MM.1S (cell line): ENCODE results near the gene MAP2K2.

Experiments
- DNase-seq: peaks from one replicate; pipeline ENCODE4 v3.0.0-alpha.2; 2015
- H2AFZ ChIP-seq: fragments of 300-600 bp; sonication (generic); 2 replicates; pipeline ENCODE4 v1.6.0; 2016; ENCODE audit warnings: antibody characterized with exemption, low read length
- H3F3A ChIP-seq: fragments of 300-600 bp; sonication (generic); 2 replicates; pipeline ENCODE4 v1.6.1; 2016; ENCODE audit warnings: mild to moderate bottlenecking, antibody characterized with exemption, low read length, moderate library complexity, mixed read lengths; ENCODE audit not compliant: insufficient read depth
- H3K27ac ChIP-seq: fragments of 300-600 bp; sonication (generic); 2 replicates; pipeline ENCODE4 v1.5.1; 2016; ENCODE audit warnings: mild to moderate bottlenecking, low read length
- H3K27me3 ChIP-seq: fragments of 300-600 bp; sonication (generic); replicated peaks from 2 replicates; pipeline ENCODE4 v1.6.0; 2016; ENCODE audit warnings: low read length; ENCODE audit not compliant: insufficient read depth
- H3K36me3 ChIP-seq: fragments of 300-600 bp; sonication (generic); replicated peaks from 2 replicates; pipeline ENCODE4 v1.6.1; 2016; ENCODE audit warnings: mild to moderate bottlenecking, low read length, mixed read lengths; ENCODE audit not compliant: insufficient read depth
- H3K4me1 ChIP-seq: fragments of 300-600 bp; sonication (generic); 2 replicates; pipeline ENCODE4 v1.6.1; 2016; ENCODE audit warnings: low read length, mixed read lengths
- H3K4me2 ChIP-seq: fragments of 300-600 bp; sonication (generic); 2 replicates; pipeline ENCODE4 v1.6.0; 2016; ENCODE audit warnings: low read depth, low read length
- H3K4me3 ChIP-seq: fragments of 300-600 bp; sonication (generic); 2 replicates; pipeline ENCODE4 v1.5.1; 2016; ENCODE audit warnings: low read length, mixed read lengths
- H3K79me2 ChIP-seq: fragments of 300-600 bp; sonication (generic); 2 replicates; pipeline ENCODE4 v1.6.1; 2016; ENCODE audit warnings: mixed run types, low read length, mixed read lengths
- H3K9ac ChIP-seq: fragments of 300-600 bp; sonication (generic); 2 replicates; pipeline ENCODE4 v1.6.1; 2016; ENCODE audit warnings: low read length, mixed read lengths
- H3K9me2 ChIP-seq: fragments of 300-600 bp; sonication (generic); replicated peaks from 2 replicates; pipeline ENCODE4 v1.6.1; 2016; ENCODE audit warnings: mild to moderate bottlenecking, low read length, mixed read lengths; ENCODE audit not compliant: insufficient read depth
- H3K9me3 ChIP-seq: fragments of 300-600 bp; sonication (generic); replicated peaks from 2 replicates; pipeline ENCODE4 v1.6.1; 2016; ENCODE audit warnings: mild to moderate bottlenecking, low read length, mixed read lengths; ENCODE audit not compliant: insufficient read depth
- H4K20me1 ChIP-seq: fragments of 300-600 bp; sonication (generic); 2 replicates; pipeline ENCODE4 v1.6.1; 2016; ENCODE audit warnings: mild to moderate bottlenecking, low read length, moderate library complexity, mixed read lengths; ENCODE audit not compliant: insufficient read depth
- EZH2 ChIP-seq: fragments of 300-600 bp; sonication (generic); optimal IDR thresholded peaks from 2 replicates; pipeline ENCODE3; 2017; ENCODE audit warnings: low read depth, mild to moderate bottlenecking, antibody characterized with exemption, low read length, mixed read lengths
- EZH2phosphoT487 ChIP-seq: fragments of 300-600 bp; sonication (generic); IDR thresholded peaks from 2 replicates; pipeline ENCODE4 v1.6.1; 2018; ENCODE audit warnings: antibody characterized with exemption, low read length
- TF ChIP-seq, protein P1 (sequence below): fragments of 300-600 bp; sonication (generic); IDR thresholded peaks from 2 replicates; pipeline ENCODE4 v1.5.1; 2016; ENCODE audit warnings: antibody characterized with exemption, low read length, mixed read lengths

MAP2K2 gene

DNA sequence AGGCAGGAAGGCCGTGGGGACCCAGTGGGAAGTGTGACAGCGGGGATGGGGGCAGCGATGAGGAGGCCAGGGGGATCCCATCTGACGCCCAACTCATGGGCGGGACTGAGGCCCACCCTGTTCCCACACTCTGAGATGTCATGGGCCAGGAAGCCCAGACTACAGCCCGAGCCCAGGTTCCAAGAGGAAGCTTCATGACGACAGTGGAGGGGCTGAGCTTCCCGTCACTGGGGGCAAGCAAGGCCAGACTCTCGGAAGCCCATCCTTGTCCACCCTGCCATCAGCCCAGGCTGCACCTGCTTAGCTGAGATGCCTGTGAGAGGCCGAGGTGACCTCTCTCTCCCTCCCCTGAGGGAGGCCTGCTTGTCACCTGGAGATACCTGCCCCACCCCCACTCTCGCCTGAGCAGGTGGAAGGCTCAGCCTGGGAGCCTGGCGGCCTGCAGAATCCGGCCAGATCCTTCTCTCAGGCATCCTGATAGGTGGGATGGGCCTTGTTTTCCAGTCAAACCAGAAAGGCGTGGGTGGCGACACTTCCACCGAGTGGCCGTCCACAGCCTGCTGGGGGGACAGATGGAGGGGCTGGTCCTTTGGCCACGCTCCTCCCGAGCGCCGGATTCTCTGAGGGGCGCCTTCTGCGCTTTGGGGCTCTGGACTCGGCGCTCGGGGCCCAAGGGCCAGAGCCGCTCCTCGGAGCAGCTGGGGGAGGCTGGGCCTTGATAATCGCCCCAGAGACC lies 62.1 kb downstream of the MAP2K2 start:
- Histone ChIP-seq H3K27me3 (no peaks in the 10 kb centered on the region), H3F3A (no peaks in the 10 kb centered on the region), H3K27ac (no peak overlapping the region), H3K9me3 (no peaks in the 10 kb centered on the region), H3K4me2 (no peak overlapping the region), H3K9me2 (no peaks in the 10 kb centered on the region), H4K20me1 (peaks cover 51% of the 10 kb centered on the region), H3K36me3 (no peaks in the 10 kb centered on the region), H3K4me1 (no peaks in the 10 kb centered on the region), H3K9ac (no peak overlapping the region), H3K79me2 (peaks cover 83% of the 10 kb centered on the region), H2AFZ (no peak overlapping the region), H3K4me3 (no peak overlapping the region)
- TF ChIP-seq EZH2, result no peak
- TF ChIP-seq, protein P1, sequence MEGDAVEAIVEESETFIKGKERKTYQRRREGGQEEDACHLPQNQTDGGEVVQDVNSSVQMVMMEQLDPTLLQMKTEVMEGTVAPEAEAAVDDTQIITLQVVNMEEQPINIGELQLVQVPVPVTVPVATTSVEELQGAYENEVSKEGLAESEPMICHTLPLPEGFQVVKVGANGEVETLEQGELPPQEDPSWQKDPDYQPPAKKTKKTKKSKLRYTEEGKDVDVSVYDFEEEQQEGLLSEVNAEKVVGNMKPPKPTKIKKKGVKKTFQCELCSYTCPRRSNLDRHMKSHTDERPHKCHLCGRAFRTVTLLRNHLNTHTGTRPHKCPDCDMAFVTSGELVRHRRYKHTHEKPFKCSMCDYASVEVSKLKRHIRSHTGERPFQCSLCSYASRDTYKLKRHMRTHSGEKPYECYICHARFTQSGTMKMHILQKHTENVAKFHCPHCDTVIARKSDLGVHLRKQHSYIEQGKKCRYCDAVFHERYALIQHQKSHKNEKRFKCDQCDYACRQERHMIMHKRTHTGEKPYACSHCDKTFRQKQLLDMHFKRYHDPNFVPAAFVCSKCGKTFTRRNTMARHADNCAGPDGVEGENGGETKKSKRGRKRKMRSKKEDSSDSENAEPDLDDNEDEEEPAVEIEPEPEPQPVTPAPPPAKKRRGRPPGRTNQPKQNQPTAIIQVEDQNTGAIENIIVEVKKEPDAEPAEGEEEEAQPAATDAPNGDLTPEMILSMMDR, result no peak
- no peak for TF ChIP-seq EZH2phosphoT487
- DNase-seq, result no peak

DNA sequence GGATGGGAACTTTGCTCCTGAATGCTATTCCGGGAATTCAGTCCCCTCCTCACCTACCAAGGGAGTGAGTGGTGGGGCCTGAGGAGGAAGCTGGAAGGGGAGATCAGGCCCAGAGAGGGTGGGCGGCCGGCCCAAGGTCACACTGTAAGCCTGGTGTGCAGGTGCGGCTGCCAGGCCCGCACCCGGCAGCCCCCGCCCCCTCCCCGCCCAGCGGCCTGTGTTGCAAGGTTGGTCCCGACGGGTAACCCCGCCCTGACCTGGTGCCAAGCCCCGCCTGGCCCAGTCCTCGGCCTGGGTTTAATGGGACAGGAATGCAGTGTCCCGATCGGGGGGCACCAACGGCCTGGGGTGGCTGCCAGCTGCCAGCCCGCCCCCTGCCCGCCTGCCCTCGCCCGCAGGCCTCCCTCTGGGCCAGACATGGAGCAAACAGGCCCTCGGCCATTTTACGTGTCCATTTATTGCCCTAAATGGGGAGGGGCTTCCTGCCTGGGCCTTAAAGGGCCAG lies 62.7 kb downstream of the MAP2K2 start:
- Histone ChIP-seq H3K27me3 (no peaks in the 10 kb centered on the region), H3F3A (no peaks in the 10 kb centered on the region), H3K4me3 (no peak overlapping the region), H3K27ac (no peak overlapping the region), H4K20me1 (peaks cover 52% of the 10 kb centered on the region), H3K4me1 (no peaks in the 10 kb centered on the region), H3K4me2 (no peak overlapping the region), H3K9ac (no peak overlapping the region), H3K9me2 (no peaks in the 10 kb centered on the region), H2AFZ (no peak overlapping the region), H3K36me3 (no peaks in the 10 kb centered on the region), H3K9me3 (no peaks in the 10 kb centered on the region), H3K79me2 (peaks cover 88% of the 10 kb centered on the region)
- DNase-seq, result no peak
- TF ChIP-seq EZH2, result no peak
- TF ChIP-seq EZH2phosphoT487, result no peak
- TF ChIP-seq, protein P1, result no peak

DNA sequence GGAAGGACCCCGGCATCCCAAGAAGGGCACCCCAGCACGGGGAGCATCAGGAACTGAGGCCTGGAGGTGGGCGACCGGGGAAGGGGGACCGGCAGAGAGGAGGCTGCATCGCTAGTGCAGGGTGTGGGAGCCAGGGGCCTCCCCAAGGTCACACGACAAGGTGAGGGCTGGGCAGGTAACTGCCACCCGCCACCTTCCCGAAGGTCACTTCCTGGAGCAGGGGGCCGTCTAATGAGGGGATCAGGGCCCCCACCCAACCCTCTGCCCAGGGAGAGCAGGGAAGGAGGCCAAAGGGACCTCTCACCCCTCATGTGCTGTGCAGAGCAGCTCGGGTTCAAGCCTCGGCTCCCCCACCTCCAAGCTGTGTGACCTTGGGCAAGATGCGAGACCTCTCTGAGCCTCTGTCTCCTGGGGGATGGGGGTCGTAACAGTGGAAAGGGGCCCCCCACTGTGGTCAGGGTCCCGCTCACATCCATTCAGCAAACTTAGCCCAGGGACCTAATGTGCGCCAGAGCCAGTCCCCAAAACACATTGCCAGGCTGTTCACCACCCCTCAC lies 63.2 kb downstream of the MAP2K2 start:
- DNase-seq, result no peak
- H3K9me2 ChIP-seq, result no peaks in the 10 kb centered on the region
- no peaks in the 10 kb centered on the region for H3K4me1 ChIP-seq
- peaks cover 57% of the 10 kb centered on the region for H4K20me1 ChIP-seq
- H3K27ac ChIP-seq, result no peak overlapping the region
- H3K4me3 ChIP-seq, result no peak overlapping the region
- no peak overlapping the region for H2AFZ ChIP-seq
- no peaks in the 10 kb centered on the region for H3K27me3 ChIP-seq
- H3K36me3 ChIP-seq, result no peaks in the 10 kb centered on the region
- H3K9ac ChIP-seq, result no peak overlapping the region
- peaks cover 94% of the 10 kb centered on the region for H3K79me2 ChIP-seq
- H3F3A ChIP-seq, result no peaks in the 10 kb centered on the region
- no peak overlapping the region for H3K4me2 ChIP-seq
- no peak for TF ChIP-seq EZH2phosphoT487
- TF ChIP-seq, protein P1, result no peak
- TF ChIP-seq EZH2, result no peak
- H3K9me3 ChIP-seq, result no peaks in the 10 kb centered on the region
